ELR (cell line): ENCODE measurements around the gene IL15.
"Not testable (repeated sequence)": the region's sequence is repeated elsewhere in the genome, so short reads cannot be mapped to it uniquely, and the experiment has no call there.

ENCODE experiments used
- DNase-seq: peaks from one replicate; pipeline ENCODE4 v3.0.0-alpha.2; 2015; ENCODE audit warnings: low read depth

The IL15 gene

GRCh38 chr4:141636082-141636770 is at the start of gene IL15:
IL15 (plus strand) TSS chr4:141636583; CDS start chr4:141719465, 82,882 bp downstream.
- peak; percentile 77 for DNase-seq

- peak; percentile 68 for DNase-seq
These were observed 48.5 kb upstream of the IL15 start for GRCh38 chr4:141587897-141588296.

GRCh38 chr4:141595531-141595930 is 40.9 kb upstream of the IL15 start:
- no peak for DNase-seq

- no peak for DNase-seq
These were observed 36.5 kb upstream of the IL15 start for GRCh38 chr4:141599853-141600252.

- DNase-seq = not testable (repeated sequence)
These were observed 31.7 kb upstream of the IL15 start for GRCh38 chr4:141604683-141605082.

- no peak for DNase-seq
These were observed 30.9 kb upstream of the IL15 start for GRCh38 chr4:141605425-141605856.

- no peak for DNase-seq
These were observed 27.1 kb upstream of the IL15 start for GRCh38 chr4:141609243-141609642.

GRCh38 chr4:141610365-141610764 is 26.0 kb upstream of the IL15 start:
- DNase-seq = no peak

GRCh38 chr4:141614878-141615586 is 21.4 kb upstream of the IL15 start:
- DNase-seq = no peak

GRCh38 chr4:141615587-141615918 is 20.8 kb upstream of the IL15 start:
- not testable (repeated sequence) for DNase-seq

GRCh38 chr4:141620715-141621114 is 15.7 kb upstream of the IL15 start:
- no peak for DNase-seq

GRCh38 chr4:141625023-141625422 is 11.4 kb upstream of the IL15 start:
- no peak for DNase-seq

GRCh38 chr4:141630854-141631253 is 5.5 kb upstream of the IL15 start:
- DNase-seq = no peak

- no peak for DNase-seq
These were observed 674 bp upstream of the IL15 start for GRCh38 chr4:141635736-141636081.

GRCh38 chr4:141636771-141637460 is 533 bp downstream of the IL15 start:
- DNase-seq = peak; percentile 68

GRCh38 chr4:141637565-141637964 is 1.2 kb downstream of the IL15 start:
- DNase-seq = no peak

GRCh38 chr4:141638230-141638629 is 1.8 kb downstream of the IL15 start:
- no peak for DNase-seq

GRCh38 chr4:141640696-141641095 is 4.3 kb downstream of the IL15 start:
- DNase-seq = no peak

- no peak for DNase-seq
These were observed 5.7 kb downstream of the IL15 start for GRCh38 chr4:141642063-141642462.

- peak; percentile 33 for DNase-seq
These were observed 6.3 kb downstream of the IL15 start for GRCh38 chr4:141642711-141643110.

- peak; percentile 92 for DNase-seq
These were observed 7.2 kb downstream of the IL15 start for GRCh38 chr4:141643557-141643956.

GRCh38 chr4:141645611-141646340 is 9.4 kb downstream of the IL15 start:
- peak; percentile 88 for DNase-seq

- DNase-seq = no peak
These were observed 10.6 kb downstream of the IL15 start for GRCh38 chr4:141646969-141647368.
